ENCODE results near the gene GALM. TPM values are rescaled to one million over a fixed set of nuclear protein-coding genes. Genes with fewer than 3 reads are reported as not detected.
"Not testable (repeated sequence)": the region's sequence is repeated elsewhere in the genome, so short reads cannot be mapped to it uniquely, and the experiment has no call there.

The GALM gene
- total and polyA plus RNA-seq, 2 donors (not counting 1 experiment from before 2014, with no cell fraction given): 14.7 to 51.4 TPM

DNA sequence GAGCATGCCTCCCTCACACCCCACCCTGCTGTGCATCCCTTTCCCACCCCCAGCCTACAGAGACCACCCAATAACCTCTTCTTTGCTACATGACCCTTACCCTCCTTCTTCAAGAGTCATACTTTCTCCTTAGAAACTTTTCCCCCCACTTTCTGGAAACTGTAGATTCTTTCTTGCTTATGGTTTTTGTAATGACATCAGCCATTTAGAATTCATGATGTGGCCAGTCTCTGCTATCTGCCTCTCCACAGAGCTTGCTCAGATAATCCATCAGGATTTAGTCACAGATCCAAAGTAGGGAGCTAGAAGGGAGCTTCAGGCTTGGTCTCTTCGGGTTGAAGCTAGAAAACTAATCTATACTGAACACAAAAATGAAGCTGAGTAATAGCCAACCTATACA is 36.5 kb downstream of the GALM start:
- peak overlapping the region; percentile 40 for H3K4me2 ChIP-seq (ENCODE audit: extremely low read depth, insufficient read depth, low read length)
- peak; percentile 87 to 97 for DNase-seq (ENCODE audit: low read depth in 2 of 2)
- H3K79me2 ChIP-seq (ENCODE audit: control insufficient read depth, insufficient read depth, low read length): no peaks in the 10 kb centered on the region
- no peak overlapping the region for H3K9ac ChIP-seq (ENCODE audit: insufficient read depth, low read length)
- H3K4me3 ChIP-seq (replicated peaks in 1 of 4; ENCODE audit: control extremely low read depth in 1 of 4, insufficient read depth in 1 of 4, low read depth in 3 of 4, low read length in 4 of 4): no peak overlapping the region
- H3K9me3 ChIP-seq (ENCODE audit: control insufficient read depth, insufficient read depth, low read depth, low read length): no peaks in the 10 kb centered on the region
- H4K20me1 ChIP-seq (ENCODE audit: control insufficient read depth, extremely low read depth, insufficient read depth, low read length): no peaks in the 10 kb centered on the region
- TF ChIP-seq EZH2 (IDR thresholded peaks at IDR 0.05; ENCODE audit: low read length, missing control alignments): no peak
- no peaks in the 10 kb centered on the region for H3K36me3 ChIP-seq (ENCODE audit: control insufficient read depth, insufficient read depth, low read length)
- H3K27me3 ChIP-seq (ENCODE audit: control insufficient read depth, insufficient read depth, low read length): no peaks in the 10 kb centered on the region
- H2AFZ ChIP-seq (ENCODE audit: low read length): no peak overlapping the region
- H3K4me1 ChIP-seq (ENCODE audit: control insufficient read depth, extremely low read depth, insufficient read depth, low read length): peaks cover 3% of the 10 kb centered on the region
- H3K27ac ChIP-seq (ENCODE audit: insufficient read depth, low read length): peak overlapping the region; percentile 61

DNA sequence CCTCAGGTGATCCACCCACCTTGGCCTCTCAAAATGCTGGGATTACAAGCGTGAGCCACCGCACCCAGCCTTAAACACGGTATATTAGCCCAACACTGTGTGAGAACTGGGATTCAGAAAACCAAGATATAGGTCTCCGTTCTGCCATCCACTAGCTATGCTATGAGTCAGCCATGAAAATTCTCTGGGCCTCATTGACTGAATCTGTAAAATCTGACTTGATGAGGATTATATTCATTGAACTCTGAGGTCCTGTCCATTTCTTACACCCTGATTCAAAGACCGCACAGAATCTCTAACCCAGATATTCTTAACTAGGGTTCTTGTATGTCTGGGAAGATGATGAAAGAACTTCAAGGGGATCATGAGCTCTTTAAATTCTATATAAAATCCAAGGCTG is 37.4 kb downstream of the GALM start:
- not testable (repeated sequence) for H3K4me2 ChIP-seq (ENCODE audit: extremely low read depth, insufficient read depth, low read length); H2AFZ ChIP-seq (ENCODE audit: low read length)
- peak; percentile 15 to 65 for DNase-seq (ENCODE audit: low read depth in 2 of 2)

DNA sequence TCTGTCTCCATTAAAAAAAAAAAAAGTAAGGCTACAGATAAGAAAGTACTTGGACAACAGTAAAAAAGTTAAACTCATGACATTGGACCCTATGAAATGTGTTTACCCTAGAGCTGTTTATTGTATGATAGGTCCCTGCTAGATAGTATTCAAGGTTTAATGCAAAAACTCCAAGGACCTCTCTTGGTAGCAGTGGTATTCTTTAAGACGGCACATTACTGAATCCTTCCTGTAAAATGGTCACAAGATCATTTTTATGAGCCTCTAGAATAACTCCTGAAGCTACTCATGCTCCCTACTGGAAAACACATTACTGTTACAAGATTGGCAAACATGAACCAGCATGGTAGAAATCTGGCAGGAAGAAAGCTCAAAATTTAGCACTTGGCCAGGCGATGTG is 38.8 kb downstream of the GALM start:
- H3K79me2 ChIP-seq (ENCODE audit: control insufficient read depth, insufficient read depth, low read length): no peaks in the 10 kb centered on the region
- no peak for DNase-seq (ENCODE audit: low read depth in 2 of 2)
- no peak overlapping the region for H3K4me2 ChIP-seq (ENCODE audit: extremely low read depth, insufficient read depth, low read length)
- H3K27me3 ChIP-seq (ENCODE audit: control insufficient read depth, insufficient read depth, low read length): no peaks in the 10 kb centered on the region
- no peaks in the 10 kb centered on the region for H4K20me1 ChIP-seq (ENCODE audit: control insufficient read depth, extremely low read depth, insufficient read depth, low read length)
- no peak overlapping the region for H2AFZ ChIP-seq (ENCODE audit: low read length)
- no peak overlapping the region for H3K9ac ChIP-seq (ENCODE audit: insufficient read depth, low read length)
- H3K36me3 ChIP-seq (ENCODE audit: control insufficient read depth, insufficient read depth, low read length): no peaks in the 10 kb centered on the region
- H3K27ac ChIP-seq (ENCODE audit: insufficient read depth, low read length): no peak overlapping the region
- peaks cover 3% of the 10 kb centered on the region for H3K4me1 ChIP-seq (ENCODE audit: control insufficient read depth, extremely low read depth, insufficient read depth, low read length)
- TF ChIP-seq, protein P1, sequence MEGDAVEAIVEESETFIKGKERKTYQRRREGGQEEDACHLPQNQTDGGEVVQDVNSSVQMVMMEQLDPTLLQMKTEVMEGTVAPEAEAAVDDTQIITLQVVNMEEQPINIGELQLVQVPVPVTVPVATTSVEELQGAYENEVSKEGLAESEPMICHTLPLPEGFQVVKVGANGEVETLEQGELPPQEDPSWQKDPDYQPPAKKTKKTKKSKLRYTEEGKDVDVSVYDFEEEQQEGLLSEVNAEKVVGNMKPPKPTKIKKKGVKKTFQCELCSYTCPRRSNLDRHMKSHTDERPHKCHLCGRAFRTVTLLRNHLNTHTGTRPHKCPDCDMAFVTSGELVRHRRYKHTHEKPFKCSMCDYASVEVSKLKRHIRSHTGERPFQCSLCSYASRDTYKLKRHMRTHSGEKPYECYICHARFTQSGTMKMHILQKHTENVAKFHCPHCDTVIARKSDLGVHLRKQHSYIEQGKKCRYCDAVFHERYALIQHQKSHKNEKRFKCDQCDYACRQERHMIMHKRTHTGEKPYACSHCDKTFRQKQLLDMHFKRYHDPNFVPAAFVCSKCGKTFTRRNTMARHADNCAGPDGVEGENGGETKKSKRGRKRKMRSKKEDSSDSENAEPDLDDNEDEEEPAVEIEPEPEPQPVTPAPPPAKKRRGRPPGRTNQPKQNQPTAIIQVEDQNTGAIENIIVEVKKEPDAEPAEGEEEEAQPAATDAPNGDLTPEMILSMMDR (conservative IDR thresholded peaks at IDR 0.05 in 1 of 2, IDR thresholded peaks at IDR 0.05 in 1 of 2; ENCODE audit: low read depth in 1 of 2, low read length in 2 of 2): no peak
- TF ChIP-seq EZH2 (IDR thresholded peaks at IDR 0.05; ENCODE audit: low read length, missing control alignments): no peak
- no peaks in the 10 kb centered on the region for H3K9me3 ChIP-seq (ENCODE audit: control insufficient read depth, insufficient read depth, low read depth, low read length)
- H3K4me3 ChIP-seq (replicated peaks in 1 of 4; ENCODE audit: control extremely low read depth in 1 of 4, insufficient read depth in 1 of 4, low read depth in 3 of 4, low read length in 4 of 4): no peak overlapping the region

More for the DNA sequence above, 37.4 kb downstream of the GALM start:
- H3K4me3 ChIP-seq (replicated peaks in 1 of 4; ENCODE audit: control extremely low read depth in 1 of 4, insufficient read depth in 1 of 4, low read depth in 3 of 4, low read length in 4 of 4); H3K4me1 ChIP-seq (ENCODE audit: control insufficient read depth, extremely low read depth, insufficient read depth, low read length); H4K20me1 ChIP-seq (ENCODE audit: control insufficient read depth, extremely low read depth, insufficient read depth, low read length); H3K9me3 ChIP-seq (ENCODE audit: control insufficient read depth, insufficient read depth, low read depth, low read length); H3K36me3 ChIP-seq (ENCODE audit: control insufficient read depth, insufficient read depth, low read length); H3K9ac ChIP-seq (ENCODE audit: insufficient read depth, low read length); H3K79me2 ChIP-seq (ENCODE audit: control insufficient read depth, insufficient read depth, low read length); H3K27me3 ChIP-seq (ENCODE audit: control insufficient read depth, insufficient read depth, low read length): not testable (repeated sequence)
- H3K27ac ChIP-seq (ENCODE audit: insufficient read depth, low read length): peak overlapping the region; percentile 39

DNA sequence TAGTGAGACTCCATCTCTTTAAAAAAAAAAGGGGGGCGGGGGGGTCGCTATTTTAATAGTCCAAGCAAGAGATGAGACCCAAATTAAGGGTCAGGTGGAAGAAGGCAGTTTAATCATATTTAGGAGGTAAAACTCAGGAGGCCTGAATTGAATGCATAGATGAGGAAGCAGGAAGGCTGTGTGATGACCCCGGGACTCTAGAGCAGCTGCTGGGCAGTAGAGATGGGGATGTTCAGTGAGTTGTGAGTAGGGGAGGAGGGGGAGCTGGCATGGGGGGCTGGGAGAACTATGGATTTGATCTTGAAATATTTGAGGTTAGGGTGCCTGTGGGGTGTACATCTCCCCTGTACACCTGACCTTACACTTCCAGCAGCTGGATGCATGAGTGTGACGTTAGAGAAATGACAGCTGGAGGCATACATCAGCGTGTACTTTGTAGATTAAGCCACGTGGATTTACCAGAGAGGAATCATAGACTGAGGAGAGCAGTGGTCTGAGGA is 41.0 kb downstream of the GALM start:
- DNase-seq (ENCODE audit: low read depth in 2 of 2): no peak
- H3K4me1 ChIP-seq (ENCODE audit: control insufficient read depth, extremely low read depth, insufficient read depth, low read length): peaks cover 3% of the 10 kb centered on the region
- no peak overlapping the region for H3K27ac ChIP-seq (ENCODE audit: insufficient read depth, low read length)
- H3K4me3 ChIP-seq (replicated peaks in 1 of 4; ENCODE audit: control extremely low read depth in 1 of 4, insufficient read depth in 1 of 4, low read depth in 3 of 4, low read length in 4 of 4): no peak overlapping the region
- no peaks in the 10 kb centered on the region for H3K36me3 ChIP-seq (ENCODE audit: control insufficient read depth, insufficient read depth, low read length)
- H3K4me2 ChIP-seq (ENCODE audit: extremely low read depth, insufficient read depth, low read length): no peak overlapping the region
- TF ChIP-seq EZH2 (IDR thresholded peaks at IDR 0.05; ENCODE audit: low read length, missing control alignments): no peak
- TF ChIP-seq, protein P1 (conservative IDR thresholded peaks at IDR 0.05 in 1 of 2, IDR thresholded peaks at IDR 0.05 in 1 of 2; ENCODE audit: low read depth in 1 of 2, low read length in 2 of 2): no peak
- H3K9ac ChIP-seq (ENCODE audit: insufficient read depth, low read length): no peak overlapping the region
- H2AFZ ChIP-seq (ENCODE audit: low read length): no peak overlapping the region
- no peaks in the 10 kb centered on the region for H3K79me2 ChIP-seq (ENCODE audit: control insufficient read depth, insufficient read depth, low read length)
- peaks cover 2% of the 10 kb centered on the region for H4K20me1 ChIP-seq (ENCODE audit: control insufficient read depth, extremely low read depth, insufficient read depth, low read length)
- H3K9me3 ChIP-seq (ENCODE audit: control insufficient read depth, insufficient read depth, low read depth, low read length): no peaks in the 10 kb centered on the region
- H3K27me3 ChIP-seq (ENCODE audit: control insufficient read depth, insufficient read depth, low read length): no peaks in the 10 kb centered on the region

DNA sequence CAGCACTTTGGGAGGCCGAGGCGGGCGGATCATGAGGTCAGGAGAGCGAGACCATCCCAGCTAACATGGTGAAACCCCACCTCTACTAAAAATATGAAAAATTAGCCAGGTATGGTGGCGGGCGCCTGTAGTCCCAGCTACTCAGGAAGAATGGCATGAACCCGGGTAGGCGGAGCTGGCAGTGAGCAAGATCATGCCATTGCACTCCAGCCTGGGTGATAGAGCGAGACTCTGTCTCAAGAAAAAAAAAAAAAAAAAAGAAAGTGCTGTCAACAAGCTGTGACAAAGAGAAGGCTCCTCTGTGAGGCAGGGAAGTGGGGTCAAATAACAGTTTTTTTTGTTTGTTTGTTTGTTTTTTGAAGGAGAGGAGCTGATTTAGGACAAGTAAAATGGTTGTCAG is 42.6 kb downstream of the GALM start:
- not testable (repeated sequence) for H4K20me1 ChIP-seq (ENCODE audit: control insufficient read depth, extremely low read depth, insufficient read depth, low read length); H3K79me2 ChIP-seq (ENCODE audit: control insufficient read depth, insufficient read depth, low read length); H2AFZ ChIP-seq (ENCODE audit: low read length); H3K36me3 ChIP-seq (ENCODE audit: control insufficient read depth, insufficient read depth, low read length); H3K9me3 ChIP-seq (ENCODE audit: control insufficient read depth, insufficient read depth, low read depth, low read length); H3K27me3 ChIP-seq (ENCODE audit: control insufficient read depth, insufficient read depth, low read length); DNase-seq (ENCODE audit: low read depth in 2 of 2); H3K4me3 ChIP-seq (replicated peaks in 1 of 4; ENCODE audit: control extremely low read depth in 1 of 4, insufficient read depth in 1 of 4, low read depth in 3 of 4, low read length in 4 of 4); H3K9ac ChIP-seq (ENCODE audit: insufficient read depth, low read length); H3K4me2 ChIP-seq (ENCODE audit: extremely low read depth, insufficient read depth, low read length); H3K4me1 ChIP-seq (ENCODE audit: control insufficient read depth, extremely low read depth, insufficient read depth, low read length); H3K27ac ChIP-seq (ENCODE audit: insufficient read depth, low read length)
